NCI-H146 treated with DMSO at 0.1 percent for 48 hours (cell line): ENCODE data around the gene PTMS.
"Not testable (repeated sequence)": the region's sequence is repeated elsewhere in the genome, so short reads cannot be mapped to it uniquely, and the experiment has no call there.

ENCODE experiments used
- DNase-seq: peaks from one replicate; lab custom pipeline; 2025; ENCODE audit not compliant: unreplicated experiment; lab: John Stamatoyannopoulos, UW

PTMS gene, protein sequence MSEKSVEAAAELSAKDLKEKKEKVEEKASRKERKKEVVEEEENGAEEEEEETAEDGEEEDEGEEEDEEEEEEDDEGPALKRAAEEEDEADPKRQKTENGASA

DNA sequence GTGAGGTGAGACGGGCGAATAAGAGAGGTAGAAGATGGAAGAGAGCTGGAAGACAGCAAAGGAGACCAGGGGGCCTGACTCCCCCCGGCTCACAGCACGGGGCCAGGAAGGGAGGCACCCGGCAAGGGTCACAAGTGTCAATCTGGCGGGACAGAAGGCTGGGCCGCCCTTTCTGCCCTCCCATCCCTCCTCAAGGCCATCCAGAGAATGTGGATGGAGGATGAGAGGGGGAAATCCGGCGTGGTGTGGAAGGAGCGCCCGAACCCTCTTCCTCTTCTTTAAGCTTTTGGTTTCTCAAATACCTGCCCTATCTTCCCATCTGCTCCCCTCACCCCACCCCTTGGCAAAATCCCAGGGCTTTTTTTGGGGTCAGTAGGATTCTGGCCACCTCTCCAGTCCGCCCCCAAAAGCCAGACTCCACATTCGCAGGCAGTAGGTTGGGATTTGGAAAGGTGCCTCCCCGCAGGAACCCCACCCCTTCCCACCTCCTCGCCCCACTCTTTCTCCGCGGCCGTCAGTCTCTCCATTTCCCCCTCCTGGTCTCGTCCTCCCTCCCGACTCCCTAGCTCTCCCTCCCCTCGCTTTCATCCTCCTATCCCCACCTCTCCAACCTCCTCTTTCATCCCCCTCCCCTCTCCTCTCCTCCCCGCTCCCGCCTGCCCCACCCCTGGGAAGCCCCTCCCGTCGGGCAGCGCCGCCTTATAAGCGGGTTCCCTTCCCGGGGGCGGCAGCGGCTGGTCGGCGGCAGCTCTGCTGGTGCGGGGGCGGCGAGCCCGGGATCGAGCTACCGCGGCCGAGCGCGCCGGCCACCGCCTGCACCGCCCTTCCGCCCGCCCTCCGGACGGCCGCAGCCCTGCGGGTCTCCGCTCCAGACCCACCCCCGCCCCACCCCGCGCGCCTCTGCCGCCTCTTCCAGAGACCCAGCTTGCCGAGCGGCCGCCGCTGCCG is at the start of gene PTMS:
PTMS (plus strand) TSS at position 730 of the 948 bp plus-strand sequence. CDS start 343 bp downstream, outside the sequence.
- DNase-seq, result peak; percentile 97

DNA sequence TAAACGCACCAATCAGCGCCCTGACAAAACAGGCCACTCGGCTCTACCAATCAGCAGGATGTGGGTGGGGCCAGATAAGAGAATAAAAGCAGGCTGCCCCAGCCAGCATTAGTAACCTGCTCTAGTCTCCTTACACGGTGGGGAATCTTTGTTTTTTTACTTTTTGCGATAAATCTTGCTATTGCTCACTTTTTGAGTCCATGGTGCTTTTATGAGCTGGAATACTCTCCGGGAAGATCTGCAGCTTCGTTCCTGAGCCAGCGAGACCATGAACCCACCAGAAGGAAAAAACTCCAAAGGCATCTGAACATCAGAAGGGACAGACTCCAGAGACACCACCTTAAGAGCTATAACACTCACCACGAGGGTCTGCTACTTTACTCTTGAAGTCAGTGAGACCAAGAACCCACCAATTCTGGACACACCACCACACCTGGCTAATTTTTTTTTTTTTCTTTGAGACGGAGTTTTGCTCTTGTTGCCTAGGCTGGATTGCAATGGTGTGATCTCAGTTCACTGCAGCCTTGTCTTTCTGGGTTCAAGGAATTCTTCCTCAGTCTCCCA is 49.2 kb upstream of the PTMS start:
- DNase-seq, result no peak

DNA sequence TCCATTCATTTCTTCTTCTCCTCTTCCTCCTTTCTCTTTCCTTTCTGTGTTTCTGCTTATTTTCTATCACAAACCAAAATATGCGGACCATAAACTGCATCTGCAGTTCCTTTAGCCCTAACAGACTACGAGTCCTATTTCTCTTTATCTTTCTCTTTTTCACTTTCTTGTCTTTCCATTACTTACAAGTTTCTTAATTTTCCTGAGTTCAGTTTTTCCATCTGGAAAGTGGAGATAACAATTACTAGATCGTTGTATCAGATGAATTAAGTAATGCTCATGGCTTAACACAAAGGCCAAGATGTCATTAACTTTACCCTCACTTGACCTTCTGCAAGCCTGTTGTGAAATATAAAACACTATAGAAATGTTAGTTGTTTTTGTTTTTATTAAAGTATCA is 43.3 kb upstream of the PTMS start:
- no peak for DNase-seq

DNA sequence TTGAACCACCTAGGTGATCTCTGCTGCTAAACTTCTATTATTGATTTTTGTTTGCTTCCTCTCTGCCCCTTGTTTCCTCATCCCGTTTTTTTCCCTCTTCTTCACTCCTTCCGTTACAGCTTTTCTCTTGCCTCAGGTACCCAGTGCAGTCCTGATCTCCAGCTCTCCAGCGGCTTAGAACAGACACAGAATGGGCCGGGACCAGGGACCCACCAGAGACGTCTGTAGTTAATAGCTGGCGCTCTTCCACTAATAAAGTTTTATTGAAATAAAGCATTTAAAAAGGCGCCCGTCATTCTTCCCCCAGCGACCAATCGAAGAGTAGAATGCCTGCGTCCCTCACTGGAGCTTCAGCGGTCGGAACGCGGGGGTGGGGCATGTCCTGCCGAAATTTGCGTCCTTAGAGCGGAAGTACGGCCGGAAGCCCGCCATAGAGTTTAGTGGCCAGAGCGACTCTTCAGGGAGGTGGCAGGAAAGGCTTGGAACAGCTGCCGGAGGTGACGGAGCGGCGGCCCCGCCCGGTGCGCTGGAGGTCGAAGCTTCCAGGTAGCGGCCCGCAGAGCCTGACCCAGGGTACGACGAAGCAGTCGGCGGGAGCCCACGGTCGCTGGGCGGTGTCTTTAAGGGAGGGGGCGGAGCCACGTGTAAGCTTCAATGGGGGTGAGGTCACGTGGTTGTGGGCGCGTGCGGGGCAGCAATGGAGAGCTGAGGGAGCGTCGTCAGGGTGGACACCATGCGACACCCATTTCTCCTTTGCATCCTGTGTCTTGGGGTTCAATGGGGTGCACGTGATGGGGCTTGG is 42.4 kb upstream of the PTMS start, which contains the start of gene COPS7A:
COPS7A (plus strand) TSS at position 440 of the 802 bp plus-strand sequence. CDS start 611 bp downstream, outside the sequence.
- DNase-seq, result peak; percentile 100

DNA sequence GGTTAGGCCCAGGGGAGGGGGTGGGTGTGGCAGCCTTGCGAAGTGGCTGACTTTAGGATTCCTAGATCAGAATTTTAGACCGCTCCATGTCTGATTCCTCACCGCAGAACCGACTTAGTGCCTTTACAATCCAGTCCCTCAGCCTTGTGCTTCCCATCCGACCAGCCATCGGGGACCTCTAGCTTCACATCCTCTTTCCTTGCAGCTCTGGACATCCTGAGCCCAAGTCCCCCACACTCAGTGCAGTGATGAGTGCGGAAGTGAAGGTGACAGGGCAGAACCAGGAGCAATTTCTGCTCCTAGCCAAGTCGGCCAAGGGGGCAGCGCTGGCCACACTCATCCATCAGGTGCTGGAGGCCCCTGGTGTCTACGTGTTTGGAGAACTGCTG is 41.8 kb upstream of the PTMS start:
- DNase-seq, result peak; percentile 73

DNA sequence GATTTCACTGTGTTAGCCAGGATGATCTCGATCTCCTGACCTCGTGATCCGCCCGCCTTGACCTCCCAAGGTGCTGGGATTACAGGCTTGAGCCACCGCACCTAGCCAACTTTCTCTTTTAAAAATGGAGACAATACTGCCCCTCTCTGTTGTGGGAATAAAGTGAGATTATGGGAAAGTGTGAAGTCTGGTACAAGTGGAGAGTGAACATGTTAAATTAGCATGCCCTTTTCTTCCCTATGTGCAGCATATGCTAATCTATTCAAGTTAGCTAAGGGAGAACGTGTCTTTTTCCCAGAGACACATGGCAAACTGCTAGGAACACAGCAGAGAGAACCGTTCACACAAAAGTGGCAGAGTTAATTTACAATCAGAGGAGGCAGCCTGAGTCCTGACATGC is 40.8 kb upstream of the PTMS start:
- no peak for DNase-seq

DNA sequence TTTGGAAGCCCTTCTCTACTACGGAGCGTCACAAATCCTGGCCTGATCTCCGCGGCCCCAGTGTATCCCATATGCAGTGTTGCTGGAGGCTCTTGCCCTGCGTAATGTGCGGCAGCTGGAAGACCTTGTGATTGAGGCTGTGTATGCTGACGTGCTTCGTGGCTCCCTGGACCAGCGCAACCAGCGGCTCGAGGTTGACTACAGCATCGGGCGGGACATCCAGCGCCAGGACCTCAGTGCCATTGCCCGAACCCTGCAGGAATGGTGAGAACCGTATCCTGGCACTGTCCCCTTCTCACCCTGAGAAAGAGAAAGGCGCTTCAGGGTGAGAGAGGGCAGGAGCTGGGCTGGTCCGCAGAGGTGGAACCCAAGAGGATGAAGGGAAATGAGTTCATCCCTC is 37.0 kb upstream of the PTMS start:
- no peak for DNase-seq

DNA sequence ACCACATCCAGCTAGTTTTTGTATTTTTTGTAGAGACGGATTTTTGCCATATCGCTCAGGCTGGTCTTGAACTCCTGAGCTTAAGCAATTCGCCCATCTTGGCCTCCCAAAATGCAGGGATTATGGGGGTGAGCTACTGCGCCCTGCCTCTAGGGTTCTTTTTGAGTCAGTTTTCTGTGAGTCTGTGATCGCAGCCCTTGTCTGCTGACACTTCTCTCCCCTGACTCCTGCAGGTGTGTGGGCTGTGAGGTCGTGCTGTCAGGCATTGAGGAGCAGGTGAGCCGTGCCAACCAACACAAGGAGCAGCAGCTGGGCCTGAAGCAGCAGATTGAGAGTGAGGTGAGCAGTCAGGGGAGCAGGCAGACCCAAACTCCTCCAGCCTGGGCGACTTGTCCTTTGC is 36.0 kb upstream of the PTMS start:
- no peak for DNase-seq

DNA sequence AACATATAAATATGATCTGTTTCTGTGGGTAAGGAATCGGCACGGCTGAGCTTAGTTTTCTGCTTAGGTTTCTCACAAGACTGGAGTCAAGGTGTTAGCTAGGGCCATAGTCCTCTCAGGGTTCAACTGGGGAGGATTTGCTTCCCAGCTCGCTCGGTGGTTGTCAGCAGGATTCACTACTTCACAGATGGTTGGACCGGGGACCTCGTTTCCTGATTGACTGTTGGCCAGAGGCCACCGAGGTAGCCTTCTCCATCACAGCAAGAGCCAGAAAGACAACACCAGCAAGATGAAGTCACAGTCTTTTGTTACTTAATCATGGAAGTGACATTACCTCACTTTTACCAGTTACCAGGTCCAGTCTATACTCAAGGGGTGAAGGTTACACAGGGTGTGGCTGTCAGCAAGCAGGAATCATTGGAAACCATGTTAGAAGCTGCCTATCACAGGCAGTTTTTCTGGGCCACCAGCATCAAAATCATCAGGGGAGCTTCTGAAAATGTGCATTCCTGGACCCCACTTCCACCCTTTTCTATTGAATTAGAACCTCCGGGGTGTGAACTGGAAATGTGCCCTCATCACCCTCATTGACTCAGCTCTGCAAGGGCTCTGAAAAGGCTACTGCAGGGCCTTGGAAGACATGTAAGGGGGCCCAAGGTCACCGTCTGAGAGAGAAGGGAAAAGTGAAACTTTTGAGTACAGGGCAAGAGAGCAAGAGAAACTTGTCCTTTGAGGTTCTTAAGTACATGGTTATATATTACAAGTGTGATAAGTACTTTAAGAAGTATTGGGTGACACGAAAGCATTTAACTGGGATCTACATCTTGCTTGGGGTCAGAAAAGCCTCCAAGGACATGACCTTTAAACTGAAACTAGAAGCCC is 31.4 kb upstream of the PTMS start:
- DNase-seq, result no peak

DNA sequence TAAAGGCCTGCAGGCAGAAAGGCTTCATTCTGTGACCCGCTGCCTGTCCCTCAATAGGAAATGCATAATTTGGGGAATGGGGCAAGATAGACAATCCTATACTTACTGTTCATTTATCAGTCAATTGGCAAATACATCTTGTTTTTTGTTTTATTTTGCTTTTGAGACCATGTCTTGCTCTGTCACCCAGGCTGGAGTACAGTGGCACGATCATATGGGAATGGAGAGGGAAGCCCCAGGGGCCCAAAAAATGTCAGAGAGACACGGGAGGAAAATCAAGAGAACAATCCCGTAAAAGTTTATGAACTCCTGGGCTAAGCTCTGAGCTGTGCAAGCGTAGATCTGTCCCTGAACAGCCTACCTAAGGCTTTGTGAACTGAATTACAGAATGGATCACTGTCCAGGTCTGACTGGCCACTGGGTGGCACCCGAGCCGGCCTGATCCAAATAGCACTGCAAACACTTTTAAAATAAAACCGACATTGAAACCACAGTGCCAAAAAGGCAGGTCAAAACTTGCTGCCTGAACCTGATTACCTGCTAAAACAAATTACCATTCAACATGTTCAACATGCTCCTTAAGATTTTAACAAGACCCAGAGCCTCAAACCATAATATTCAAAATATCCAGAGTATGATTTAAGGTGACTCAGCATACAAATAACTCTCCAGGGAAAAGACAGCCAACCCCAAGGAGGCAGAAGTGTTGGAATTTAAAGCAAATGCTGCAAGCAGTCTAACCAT is 30.5 kb upstream of the PTMS start:
- peak; percentile 70 for DNase-seq

DNA sequence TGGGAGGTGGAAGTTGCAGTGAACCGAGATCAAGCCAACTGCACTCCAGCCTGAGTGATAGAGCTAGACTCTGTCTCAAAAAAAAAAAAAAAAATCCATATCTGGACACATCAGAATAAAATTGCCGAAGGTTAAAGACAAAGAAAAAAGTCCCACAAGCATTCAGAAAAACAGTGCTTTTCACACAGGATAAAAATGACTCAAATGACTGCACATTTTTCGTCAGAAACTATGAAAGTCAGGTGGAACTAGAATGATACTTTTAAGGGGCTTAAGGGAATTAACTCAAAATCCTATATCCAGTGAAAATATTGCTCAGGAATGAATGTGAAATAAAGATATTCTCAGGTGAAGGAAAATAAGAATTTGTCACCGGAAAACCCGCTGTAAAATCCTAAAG is 29.4 kb upstream of the PTMS start:
- DNase-seq, result no peak

DNA sequence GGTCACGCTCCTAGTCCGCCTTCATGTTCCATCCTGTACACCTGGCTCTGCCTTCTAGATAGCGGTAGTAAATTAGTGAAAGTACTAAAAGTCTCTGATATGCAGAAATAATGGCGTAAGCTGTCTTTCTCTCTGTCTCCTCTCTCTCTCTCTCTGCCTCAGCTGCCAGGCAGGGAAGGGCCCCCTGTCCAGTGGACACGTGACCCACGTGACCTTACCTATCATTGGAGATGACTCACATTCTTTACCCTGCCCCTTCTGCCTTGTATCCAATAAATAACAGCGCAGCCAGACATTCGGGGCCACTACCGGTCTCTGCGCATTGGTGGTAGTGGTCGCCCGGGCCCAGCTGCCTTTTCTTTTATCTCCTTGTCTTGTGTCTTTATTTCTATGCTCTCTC is 24.1 kb upstream of the PTMS start:
- not testable (repeated sequence) for DNase-seq

DNA sequence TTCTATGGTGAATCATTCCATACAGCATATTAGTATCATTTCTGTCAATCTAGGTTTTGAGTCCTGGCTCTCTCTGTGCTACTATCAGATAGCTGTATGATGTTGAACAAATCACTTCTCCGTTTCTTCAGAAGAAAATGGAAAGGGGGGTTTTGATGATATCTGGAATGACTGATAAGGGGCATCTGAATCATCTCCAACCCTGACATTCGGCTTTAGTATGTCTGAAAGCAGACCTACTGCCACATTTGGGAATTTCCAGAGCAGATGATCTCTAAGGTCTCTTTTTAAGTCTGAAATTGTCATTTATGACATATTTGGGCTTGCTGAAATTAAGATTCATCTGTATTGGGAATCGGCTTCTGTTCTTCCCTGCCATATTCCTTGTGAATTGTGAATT is 23.3 kb upstream of the PTMS start:
- no peak for DNase-seq

DNA sequence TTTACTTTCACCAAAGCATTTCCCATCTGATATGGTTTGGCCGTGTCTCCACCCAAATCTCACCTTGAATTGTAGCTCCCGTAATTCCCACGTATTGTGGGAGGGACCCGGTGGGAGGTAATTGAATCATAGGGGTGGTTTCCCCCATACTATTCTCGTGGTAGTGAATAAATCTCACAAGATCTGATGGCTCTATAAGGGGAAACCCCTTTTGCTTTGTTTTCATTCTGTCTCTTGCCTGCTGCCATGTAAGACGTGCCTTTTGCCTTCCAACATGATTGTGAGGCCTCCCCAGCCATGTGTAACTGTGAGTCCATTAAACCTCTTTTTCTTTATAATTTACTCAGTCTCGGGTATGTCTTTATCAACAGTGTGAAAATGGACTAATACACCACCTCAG is 22.9 kb upstream of the PTMS start:
- not testable (repeated sequence) for DNase-seq

DNA sequence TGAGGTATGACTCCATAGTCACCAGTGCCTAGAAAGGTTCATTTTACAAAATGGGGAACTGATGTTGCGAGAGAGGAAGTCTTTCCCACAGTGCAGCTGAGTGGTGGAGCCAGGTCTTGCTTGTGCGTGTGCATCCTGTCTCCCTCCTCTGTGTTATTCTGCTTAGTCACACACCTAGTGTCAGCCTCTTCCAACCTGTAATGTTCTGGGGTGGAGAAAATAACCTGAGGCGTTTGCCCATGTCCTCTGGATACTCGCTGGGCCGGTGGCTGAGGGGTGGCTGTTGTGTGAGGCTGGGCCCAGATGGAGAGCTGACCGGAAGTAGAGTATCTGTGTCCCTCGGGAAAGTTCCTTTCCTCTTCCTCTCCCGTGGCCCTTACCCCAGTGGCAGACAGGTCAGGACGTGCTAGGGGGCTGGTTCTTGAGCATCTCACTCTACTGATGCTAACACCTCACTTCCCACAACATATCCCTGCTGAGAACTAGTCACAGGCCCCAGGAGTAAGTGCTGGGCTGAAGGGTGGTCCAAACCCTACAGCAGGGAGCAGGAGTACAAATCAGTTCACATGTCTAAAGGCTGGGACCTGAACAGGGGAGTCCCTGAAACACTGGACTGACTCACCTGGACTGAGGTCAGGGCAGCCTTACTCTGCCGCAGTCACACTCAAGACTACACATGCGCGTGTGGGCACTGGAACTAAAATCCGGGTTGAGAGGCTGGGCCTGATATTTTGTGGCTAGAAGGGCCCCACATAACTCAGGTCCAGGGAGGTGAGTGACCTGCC is 20.2 kb upstream of the PTMS start:
- DNase-seq, result no peak

DNA sequence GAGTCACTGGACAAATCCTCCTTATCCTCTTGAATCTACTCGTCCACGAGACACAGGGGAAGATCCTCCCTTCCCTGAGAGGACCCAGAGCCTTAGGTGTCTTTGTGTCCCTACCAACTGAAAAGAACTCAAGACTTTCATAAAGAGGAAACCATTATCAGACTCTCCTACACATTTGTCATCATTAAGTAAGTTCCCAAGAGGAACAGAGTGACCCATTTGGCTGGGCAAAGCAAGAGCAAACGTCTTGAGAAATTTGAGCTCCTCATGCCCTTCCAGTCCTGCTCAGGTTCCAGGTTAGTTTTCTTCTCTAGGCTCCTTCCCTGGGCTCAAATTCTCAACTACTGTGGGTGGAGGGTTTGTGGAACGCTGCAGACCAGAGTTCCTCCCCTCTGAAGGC is 18.9 kb upstream of the PTMS start:
- no peak for DNase-seq

DNA sequence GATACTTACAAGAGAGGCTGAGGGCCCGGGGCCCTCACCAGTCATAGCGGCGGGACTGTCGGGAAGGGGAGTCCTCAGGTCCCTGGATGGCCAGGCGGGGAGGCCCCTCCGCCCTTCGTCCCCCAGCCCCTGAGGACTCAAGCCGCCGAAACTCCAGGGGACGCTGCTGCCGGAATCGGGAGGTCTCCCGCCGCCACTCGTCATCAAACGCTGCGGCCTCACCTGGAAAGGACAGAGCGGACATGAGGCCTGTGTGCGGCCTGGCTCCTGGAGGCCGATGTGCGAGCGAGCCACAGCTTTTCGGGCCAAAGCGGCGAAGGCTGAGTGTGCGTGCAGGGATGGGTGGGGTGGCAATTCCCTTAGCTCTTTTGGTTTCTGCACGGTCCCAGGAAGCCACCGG is 17.4 kb upstream of the PTMS start:
- no peak for DNase-seq

DNA sequence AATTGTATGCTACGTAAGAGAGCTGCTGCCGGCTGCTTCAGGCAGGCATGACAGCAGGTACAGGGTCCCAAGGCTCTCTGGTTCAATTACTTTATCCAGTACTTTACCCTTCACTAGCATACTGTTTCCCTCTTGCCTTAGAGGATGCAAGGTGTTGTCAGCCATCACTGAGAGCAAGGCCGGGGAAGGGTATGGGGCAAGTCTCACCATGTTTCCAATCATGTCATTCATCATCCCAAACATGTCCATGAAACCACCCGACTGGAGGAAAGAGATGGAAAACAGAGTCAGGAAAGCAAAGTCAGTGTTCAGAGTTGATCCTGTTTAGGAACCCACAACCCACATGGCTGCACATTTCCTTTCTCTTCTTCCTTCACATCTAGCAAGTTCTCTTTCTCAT is 15.7 kb upstream of the PTMS start:
- DNase-seq, result no peak

DNA sequence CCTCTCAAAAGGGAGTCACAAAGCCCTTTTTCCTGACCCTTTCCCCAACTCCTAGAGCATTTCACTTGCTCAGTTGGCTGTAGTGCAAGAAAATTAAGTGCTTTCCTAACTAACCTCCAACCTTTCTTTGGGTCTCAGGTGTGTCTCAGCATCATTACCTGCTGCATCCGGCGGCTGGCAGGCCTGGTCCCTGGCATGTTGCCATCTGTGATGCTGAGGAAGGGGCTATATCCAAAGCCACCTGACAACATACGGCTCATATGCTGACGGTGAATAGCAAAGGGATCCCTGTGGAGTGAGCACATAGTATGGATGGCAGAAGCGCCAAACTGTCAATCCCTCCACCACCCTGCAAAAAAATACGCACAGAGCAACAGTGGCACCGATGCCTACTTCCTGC is 14.4 kb upstream of the PTMS start:
- DNase-seq, result no peak
